Stimulated activated CD4-positive, alpha-beta T cell treated with anti-CD3 and anti-CD28 coated beads, Interleukin-4, amount 100 ng/mL, for 4 hours (primary cell): ENCODE data around the gene CDK11A.

Experiments used
- DNase-seq, 2 experiments: peaks; one replicate each; pipeline ENCODE4 v3.0.0-alpha.2; 2020

The CDK11A gene

DNA sequence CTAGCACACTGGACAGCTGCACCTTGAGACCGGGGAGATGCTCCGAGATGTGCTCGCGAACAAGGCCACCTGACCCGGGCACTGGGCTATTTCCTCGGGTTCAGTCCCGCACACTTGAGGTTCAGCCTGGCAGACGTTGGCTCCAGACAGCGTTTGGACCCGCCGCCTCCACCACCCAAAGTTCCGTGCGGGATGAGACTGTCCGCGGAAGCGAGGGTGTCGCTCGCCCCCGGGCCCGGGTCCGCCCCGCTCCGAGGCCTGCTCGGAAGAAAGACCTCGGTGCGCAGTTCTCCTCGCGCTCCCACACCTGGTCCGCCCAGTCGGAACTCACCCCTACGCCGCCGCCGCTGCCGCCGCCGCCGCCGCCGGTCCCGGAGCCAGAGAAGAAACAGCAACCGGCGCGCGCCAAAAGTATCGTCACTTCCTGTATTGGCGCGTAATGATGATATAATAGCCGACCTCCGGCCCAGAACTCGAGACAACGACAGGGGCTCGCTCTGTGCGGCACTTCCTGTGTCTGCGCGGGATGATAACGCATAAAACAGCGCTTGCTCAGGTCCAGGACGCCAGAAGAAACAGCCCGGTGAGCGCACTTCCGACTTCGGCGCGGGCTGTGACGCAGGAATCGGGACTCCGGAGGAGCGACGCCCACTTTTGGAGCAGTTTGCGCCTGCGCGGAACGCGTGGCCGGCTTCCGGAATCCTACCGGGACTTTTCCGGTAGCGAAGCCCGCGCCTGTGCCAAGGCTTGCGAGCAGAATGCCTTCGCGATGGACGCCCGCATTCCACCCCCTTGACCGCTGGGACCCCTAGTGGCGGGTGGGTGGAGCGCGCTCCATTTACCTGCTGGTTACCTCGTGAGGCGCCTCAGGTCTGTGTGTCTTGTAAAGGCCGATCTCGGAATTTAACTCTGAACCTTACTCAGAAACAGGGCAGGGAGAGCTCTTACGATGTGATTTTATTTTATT lies 65.3 kb downstream of the CDK11A start, which contains the start of gene CDK11B:
Gene CDK11B, minus strand, starts transcription at position 422 of the 967 bp plus-strand sequence. CDS start 1,519 bp downstream, outside the sequence.
- peak; percentile 98 to 99 for DNase-seq
